GM18520 (cell line): ENCODE measurements around the gene DAB2IP.

ENCODE experiments used
- ATAC-seq: cut with Tn5 transposase; IDR thresholded peaks from one replicate; pipeline ENCODE4 v1.9.1; 2021; ENCODE audit not compliant: unreplicated experiment

The DAB2IP gene

DNA sequence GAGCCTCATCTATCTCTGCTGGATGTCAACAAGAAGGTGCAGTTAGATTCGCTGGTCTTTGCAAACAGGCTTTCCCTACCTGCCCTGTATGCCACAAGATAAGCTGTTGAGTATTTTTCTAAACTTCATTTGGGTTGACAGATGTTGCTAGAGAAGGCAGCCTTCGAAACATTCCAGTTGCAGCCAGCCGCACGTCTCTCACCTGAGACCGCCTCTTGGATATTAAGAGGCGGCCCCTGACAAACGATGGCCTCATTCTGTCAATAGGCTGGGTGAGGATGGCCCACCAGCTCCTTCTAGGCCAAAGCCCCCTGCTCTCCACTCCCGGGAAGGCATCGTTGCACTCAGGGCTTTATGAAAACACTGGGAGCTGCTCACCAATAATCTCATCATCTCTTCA, 181.6 kb downstream of the DAB2IP start:
- no peak for ATAC-seq
